GM21717 (cell line): ENCODE measurements around the gene GPR107.

Source experiments
- ATAC-seq: cut with Tn5 transposase; IDR thresholded peaks from one replicate; pipeline ENCODE4 v1.9.1; 2021; ENCODE audit warnings: mild to moderate bottlenecking, moderate library complexity; ENCODE audit not compliant: unreplicated experiment

GPR107 gene

DNA sequence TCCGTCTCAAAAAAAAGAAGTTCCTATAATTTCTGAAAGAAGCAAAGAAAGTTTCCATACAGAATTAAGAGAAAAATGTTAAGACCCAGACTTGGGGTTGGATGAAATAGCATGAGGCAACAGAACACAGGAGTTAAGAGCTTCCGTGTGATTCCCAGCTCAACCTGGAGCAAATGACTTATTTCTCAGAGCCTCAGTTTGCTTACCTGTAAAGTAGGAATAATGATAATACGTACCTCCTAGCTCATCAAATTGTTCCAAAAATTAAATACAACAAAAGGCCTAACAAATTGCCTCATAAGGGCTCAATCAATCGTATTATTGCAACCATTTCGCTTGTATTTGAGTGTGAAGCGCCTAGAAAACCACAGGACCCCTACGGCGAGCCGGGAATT lies 600 bp upstream of the GPR107 start:
- no peak for ATAC-seq

DNA sequence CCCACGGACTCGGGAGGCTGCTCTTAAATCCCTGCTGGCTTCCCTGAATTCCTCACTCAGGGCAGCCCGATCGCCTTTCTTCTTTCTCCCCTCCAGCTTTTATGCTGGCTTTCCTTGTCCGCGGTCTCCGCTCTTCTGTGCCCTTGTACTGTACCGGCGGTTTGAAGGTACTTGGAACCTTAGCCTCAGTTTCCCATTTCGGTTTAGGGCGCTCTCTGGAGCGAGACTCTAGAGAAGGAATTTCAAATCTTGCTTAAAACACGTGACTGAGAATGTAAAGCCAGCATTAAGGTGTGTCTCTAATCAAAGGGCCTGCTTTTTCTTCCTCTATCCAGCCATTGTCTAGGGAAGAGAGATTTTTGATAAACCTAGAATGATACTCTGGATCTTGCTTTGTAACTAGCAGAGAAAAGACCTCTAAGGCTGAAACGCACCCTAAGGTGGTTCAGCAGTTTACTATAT lies 650 bp downstream of the GPR107 start:
- no peak for ATAC-seq

DNA sequence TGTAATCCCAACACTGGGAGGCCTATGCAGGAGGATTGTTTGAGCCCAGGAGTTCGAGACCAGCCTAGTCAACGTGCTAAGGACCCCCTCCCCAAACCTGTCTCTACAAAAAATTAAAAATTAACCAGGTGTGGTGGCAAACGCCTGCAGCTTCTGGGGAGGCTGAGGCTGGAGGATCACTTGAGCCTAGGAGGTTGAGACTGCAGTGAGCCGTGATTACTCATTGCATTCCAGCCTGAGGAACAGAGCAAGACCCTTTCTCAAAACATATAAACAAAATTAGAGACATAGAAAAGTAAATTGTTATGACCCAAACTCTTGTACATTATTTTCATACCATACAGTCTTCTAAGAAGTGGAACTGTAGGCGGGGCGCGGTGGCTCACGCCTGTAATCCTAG lies 1.1 kb downstream of the GPR107 start:
- no peak for ATAC-seq

DNA sequence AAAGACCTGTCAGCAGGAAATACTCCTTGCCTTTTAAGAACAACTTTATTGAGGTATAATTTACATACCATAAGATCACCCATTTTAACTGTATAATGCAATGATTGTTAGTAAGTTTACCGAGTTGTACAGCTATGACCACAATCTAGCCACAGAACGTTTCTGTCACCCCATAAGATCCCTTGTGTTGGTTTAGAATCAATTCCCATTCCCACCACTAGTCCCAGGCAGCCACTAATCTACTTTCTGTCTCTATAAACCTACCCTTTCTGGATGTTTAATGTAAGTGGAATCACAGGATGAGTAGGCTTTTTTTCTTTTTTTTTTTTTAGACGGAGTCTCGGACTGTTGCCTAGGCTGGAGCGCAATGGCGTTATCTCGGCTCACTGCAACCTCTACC lies 4.4 kb downstream of the GPR107 start:
- no peak for ATAC-seq

DNA sequence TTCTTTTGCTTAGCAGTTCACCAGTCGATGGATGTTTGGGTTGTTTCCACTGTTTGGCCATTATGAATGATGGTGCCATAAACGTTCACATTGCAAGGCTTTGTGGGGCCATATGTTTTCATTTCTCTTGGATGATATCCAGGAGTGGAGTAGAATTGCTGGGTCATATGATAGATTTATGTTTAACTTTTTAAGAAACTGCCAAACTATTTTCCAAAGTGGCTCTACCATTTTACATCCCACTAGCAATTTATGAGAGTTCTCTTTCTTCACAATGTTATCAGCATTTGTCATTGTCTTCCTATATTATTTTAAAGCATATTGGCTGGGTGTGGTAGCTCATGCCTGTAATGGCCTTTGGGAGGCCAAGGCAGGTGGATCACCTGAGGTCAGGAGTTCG lies 5.2 kb downstream of the GPR107 start:
- ATAC-seq, result no peak

DNA sequence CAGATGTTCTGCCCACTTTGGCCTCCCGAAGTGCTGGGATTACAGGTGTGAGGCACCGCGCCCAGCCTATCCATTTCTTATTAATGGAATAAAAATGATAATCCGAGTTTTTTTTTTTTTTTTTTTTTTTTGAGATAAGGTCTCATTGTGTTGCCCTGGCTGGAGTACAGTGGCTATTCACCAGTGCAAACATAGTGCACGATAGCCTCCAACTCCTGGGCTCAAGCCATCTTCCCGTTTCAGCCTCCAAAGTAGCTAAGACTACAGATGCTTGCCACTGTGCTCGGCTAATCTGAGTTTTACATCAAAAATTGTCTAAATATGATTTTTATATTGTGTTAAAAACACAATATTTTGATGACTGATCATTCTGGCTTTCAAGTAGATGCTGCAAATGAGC lies 6.6 kb downstream of the GPR107 start:
- no peak for ATAC-seq

DNA sequence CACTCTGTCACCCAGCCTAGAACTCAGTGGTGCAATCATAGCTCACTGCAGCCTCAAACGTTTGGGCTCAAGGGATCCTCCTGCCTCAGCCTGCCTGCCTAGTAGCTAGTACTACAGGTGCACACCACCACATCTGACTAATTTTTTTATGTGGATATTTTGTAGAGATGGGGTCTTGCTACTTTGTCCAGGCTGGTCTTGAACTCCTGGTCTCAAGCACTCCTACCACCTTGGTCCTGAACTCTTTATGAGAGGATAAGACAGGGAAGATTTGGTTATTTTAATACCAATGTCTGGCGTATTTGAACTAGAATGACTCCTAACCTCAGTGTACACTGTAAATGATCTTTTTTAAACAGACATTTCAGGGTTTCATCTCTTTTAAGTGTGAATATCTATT lies 9.0 kb downstream of the GPR107 start:
- no peak for ATAC-seq

DNA sequence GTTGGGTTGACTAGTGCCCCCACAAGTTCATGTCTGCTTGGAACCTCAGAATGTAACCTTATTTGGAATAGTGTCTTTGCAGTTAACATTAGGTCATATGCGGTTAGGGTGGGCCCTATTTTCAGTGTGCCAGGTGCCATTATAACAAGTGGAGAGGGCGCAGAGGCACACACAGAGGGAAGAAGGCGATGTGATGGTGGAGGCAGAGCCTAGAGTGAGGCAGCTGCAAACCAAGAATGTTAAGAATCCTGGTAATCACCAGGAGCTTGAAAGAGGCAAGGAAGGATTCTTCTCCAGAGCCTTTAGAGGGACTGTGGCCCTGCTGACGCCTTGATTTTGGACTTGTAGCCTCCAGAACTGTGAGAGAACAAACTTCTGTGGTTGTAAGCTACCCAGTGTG lies 10.9 kb downstream of the GPR107 start:
- no peak for ATAC-seq

DNA sequence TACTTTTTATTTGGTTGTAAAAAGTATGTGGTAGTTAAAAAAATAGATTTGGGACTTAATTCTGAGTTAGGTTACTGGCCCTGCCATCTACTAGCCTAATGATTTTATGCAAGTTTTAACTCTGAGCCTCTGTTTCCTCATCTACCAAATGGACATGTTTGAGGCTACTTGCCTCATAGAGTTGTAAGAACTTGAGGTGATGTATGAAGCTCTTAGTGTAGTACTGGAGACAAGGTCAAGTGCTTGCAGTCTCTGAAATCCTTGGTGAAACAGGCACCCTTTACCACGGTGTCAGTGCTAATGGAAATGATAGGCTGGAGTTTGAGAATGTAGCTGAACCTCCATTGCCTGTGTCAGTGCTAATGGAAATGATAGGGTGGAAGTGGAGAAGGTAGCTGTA lies 15.3 kb downstream of the GPR107 start:
- no peak for ATAC-seq

DNA sequence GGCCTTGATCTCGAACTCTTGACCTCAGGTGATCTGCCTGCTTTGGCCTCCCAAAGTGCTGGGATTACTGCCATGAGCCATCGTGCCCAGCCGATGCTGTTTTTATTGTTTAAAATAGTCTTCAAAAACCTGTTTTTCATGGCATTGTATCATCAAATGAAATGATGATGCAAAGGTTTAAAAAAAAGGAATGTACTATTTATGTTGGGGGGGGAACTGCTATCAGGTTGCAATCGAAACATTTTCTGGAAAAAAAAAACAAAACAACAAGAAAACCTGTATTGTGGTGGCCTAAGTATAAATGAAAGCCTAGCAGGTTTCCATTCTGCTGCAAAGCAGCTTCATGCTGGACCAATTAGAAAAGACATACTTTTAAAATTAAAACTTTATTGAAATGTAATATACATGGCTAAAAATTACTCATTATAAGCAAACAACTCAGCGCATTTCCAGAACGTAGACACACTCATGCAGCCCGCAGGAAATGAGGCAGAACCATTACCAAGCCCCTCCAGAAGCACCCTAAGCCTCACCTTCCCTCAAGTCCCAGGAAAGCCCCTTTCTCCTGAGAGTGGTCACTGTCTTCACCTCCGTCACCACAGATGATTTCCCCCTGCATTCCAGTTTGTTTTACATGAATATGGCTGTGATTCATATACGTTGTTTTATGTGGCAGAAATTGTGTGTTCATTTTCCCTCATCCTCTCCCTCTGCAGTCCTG lies 19.0 kb downstream of the GPR107 start:
- no peak for ATAC-seq

DNA sequence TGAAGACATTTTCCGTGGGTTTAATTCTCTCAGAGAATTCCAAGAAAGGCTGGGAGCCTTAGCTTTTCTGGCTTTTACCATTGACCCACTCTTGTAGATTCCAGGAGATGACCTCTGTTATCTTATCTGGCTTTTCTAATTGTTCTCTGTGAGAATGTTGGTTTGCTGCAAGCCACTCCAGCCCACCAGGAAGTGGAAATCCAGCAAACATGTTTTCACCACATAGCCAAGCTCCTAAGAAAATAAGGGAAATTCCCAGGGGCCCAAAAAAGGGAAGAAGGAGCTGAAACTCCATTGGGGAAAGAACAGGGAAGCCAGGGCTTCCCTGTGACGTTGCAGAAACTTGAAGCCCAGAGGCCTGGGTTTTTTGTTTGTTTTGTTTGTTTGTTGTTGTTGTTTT lies 19.7 kb downstream of the GPR107 start:
- no peak for ATAC-seq

DNA sequence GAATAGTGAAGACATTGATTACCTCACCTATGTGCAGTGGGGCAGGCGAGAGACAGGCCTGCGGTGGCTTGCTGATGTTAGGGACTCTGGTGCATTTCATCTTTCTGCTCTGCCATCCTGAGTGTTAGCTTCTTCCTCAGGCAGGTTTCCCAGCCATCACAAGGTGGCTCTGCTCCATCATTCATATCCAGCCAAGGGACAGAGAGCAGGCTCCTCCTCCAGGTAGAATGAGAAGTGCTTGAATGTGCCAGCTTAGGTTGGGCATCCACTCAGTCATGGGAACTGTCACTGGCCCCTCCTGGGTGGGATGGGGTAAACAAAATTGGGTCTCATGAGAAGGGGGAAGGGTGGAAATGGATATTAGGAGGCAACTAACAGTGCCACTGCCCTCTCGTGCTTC lies 24.8 kb downstream of the GPR107 start:
- no peak for ATAC-seq

DNA sequence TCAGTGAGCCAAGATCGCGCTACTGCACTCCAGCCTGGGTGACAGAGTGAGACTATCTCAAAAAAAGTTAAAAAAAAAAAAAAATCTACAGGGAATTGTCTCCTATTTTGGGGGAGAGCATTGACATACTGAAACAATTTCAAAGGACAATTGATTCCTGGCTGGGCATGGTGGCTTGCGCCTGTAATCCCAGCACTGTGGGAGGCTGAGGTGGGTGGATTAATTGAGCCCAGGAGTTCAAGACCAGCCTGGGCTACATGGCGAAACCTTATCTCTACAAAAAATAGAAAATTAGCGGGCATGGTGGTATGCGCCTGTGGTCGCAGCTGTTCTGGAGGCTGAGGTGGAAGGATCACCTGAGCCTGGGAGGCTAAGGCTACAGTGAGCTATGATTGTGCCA lies 30.6 kb downstream of the GPR107 start:
- no peak for ATAC-seq

DNA sequence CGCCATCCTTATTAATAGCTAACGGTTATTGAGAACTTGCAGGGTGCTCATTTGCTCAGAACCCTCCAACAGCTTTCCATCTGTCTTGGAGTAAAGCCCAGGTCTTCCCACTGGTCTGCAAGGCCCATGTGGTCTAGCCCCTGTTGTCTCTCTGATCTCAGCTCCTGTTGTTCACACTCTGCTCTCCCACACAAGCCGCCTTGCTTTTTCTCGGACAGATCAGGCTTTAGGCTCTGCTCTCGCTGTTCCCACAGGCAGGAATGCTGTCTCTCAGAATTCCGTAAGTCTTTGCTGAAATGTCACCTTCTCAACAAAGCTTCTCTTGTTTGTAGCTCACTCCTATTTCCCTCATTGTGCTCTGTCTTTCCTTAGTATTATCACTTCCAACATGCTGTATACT lies 34.3 kb downstream of the GPR107 start:
- ATAC-seq, result no peak

DNA sequence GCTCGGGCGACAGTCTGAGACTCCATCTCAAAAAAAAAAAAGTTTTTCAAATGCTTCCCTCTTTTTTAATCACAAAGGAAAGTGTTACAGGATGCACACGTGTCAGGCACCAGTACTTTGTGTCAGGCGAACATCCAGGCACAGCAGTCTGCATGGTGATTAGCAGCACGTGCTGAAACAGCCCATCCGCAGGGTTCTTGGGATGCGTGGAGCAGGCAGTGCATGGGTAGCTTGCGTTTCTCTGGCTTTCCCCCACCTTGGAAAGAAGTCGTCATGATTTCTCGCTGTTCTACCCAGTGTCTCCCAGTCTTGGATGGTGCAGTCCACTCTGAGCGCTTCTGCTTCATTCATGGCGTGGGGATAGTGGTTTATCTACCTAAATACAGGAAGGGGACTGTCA lies 35.4 kb downstream of the GPR107 start:
- ATAC-seq, result no peak

DNA sequence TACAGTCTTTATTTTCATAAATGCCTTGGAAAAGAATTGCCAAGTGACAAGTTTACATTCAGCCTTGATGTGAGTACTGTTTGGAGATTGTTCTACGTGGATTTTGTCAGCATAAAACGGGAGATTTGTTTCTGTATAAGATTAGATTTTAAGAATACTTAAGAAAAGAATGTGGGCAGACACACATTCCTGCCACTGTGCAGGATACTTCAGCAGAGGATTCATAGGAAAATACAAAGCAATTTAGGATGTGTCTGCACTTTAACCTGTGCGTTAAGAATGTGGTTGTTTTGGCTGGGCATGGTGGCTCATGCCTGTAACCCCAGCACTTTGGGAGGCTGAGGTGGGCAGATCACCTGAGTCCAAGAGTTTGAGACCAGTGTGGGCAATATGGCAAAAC lies 37.2 kb downstream of the GPR107 start:
- ATAC-seq, result no peak

DNA sequence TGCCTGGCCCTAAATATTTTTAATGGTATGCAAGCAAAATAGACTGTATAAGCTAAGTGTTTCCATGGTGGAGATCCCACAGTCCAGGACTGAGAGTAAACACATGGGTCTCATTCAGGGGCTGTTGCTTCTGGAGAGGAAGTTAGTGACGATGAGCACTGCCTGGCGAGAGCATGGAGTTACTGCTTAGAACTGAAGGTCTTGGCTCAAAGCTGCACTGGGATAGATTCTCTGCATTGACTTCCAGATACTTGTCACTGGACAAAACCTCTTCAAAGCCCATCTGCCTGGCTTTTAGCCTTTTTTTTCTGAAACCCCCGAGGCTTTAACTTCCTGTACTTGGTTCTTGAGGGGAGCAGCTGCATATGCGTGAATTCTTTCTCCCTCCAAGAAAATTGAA lies 39.2 kb downstream of the GPR107 start:
- no peak for ATAC-seq

DNA sequence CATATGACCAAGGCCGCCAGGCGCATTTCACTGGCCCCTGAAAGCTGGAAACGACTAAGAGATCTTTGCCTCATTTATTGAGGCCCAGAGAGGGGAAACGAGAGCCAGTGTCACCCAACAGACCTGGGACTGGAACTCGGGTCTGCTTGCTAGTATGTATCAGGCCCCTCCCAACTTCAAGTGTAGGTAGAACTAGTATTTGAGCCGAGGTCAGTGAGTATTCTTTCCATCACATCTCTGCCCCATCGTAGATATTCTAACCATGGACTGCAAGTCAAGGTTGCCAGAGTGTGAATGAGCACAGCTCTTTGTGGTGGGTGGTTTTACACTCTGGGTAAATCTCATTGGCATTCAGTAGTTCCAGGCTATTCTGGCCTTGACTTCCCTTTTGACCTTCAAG lies 42.2 kb downstream of the GPR107 start:
- no peak for ATAC-seq

DNA sequence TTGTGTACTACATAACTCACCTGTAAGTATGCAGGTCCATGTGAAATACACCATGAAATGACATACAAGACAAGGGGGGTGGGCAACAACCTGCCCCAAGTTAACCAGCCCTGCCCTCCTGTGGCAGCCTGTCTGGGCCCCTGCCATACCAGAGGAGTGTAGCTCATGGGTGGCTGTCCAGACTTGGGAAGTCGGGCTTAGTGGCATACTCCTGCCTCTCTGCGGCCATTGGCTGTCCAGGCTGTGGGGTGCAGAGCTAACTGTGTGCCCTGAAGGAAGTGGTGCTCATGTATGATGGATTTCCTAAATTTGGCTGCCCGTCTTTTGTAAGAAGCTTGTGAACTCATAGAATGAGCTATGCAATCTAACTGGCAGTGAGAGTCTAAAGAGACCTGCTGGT lies 47.0 kb downstream of the GPR107 start:
- ATAC-seq, result no peak

DNA sequence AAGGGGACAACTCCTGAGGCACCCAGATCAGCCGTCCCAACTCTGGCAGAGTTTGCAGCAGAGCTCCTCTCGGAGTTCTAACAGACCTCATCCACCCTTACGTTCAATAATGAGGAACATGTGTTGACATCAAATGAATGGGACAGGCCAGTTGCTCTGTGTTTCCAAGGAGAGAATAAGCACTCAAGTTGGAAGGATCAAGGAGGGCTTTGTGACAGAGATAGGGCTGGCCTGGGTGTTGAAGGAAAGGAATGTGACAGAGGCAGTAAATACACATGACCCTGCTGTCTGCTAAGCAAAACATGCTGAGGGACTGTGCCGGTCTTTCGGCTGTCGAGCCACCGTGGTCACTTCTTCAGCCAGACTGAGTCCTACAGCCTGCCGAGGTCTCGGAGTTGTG lies 48.2 kb downstream of the GPR107 start:
- ATAC-seq, result no peak

DNA sequence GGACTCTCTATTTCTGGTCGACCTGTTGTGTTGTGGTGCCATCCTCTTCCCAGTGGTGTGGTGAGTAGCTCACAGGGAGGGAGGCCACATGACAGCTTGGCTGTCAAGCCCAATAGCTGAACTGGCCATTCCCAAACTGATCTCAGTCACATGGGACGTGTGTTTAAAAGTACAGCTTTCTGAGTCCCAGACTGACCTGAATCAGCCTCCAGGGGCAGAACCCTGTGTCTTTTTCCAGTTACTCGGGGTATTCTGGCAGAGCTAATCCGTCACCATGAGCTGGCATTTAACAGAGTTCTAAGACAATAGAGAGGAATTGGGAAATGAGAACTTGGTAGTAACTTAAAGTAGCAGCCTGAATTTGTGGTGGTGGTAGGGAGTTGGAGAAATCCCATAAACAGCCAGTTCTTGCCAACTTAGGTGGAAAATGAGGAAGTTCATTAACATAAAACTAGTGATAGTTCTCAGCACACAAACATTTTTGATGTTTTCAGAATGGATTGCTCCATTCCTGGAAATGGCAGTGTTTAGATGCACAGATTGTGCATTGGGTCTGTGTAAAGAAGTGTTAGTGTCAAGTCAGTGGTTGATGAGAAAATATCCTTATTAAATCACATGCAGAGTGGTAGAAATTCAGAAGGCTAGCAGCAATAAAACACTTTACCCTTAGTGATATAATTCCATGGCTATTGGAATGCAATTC lies 50.9 kb downstream of the GPR107 start:
- no peak for ATAC-seq

DNA sequence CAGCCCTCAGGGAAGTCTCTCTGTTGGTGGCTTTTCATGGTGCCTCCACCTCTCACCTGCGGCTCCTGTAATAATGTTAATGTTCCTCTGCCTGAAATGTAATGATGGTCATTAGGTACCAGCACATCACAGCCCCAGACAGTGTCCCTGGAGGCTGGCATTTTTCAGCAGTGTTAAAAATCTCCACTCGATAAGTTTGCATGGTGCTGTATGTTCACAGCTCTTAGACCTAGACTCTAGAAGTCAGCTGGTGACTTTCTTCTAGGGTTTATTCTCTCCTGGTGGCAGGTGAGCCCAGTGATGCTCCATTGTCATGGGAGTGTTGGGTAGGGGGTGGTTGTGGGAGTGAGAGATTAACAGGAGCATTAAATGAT lies 53.1 kb downstream of the GPR107 start:
- ATAC-seq, result no peak
